ENCODE data around the gene LHFPL6.

LHFPL6 gene

DNA sequence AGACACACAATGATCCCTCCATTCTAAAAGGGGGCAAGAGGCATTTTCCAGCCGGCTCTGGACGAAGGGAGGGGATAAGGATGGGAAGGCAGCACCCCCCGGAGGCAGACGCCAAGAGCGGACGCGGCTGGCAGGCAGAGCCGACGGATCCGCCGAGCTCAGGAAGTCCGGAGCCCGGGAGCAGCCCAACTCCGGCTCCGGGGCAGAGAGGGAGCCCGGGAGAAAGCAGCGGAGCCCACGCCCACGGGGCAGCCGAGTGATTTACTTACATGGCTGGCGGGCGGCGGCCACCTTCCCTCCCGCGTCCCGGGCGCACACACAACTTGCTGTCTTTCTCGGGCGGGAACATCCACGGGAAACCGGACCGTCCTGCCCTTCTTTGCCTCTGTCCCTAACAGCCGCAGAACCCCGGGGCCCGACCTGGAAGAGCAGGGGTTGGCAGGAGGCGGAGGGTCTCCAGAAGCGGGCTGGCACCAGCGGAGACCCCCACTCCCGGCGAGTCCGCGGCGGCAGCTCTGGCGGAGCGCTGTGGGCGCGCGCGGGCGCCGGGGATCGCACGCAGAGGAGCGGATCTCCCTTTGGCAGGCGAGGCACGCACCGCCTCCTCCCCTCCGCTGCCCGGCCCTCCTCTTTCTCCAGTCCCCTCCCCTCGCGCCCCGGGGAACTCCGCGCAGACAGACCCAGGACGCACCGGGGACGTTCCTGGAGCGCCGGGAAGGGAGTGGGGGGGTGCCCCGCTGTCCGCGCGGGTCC, at the start of gene LHFPL6:
LHFPL6 (minus strand) TSS at position 580 of the 753 bp plus-strand sequence.
- peak; percentile 93 for DNase-seq

DNA sequence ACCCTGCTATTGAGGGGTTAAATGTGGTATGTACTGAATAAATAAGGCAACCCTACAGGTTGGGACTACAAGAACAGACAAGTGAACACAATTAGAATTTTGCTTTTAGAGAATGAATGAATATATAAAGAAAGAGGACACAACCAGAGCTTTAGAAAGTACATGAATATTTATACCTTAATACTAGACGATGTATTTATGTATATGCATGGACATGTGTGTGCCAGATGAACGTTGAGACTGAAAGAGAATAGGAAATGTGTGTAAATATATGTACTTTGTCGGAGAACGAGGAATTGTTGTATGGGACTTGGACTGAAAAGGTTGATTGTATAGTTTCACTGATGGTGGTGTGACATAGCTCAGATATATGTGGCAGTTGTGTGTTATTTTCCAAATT, 43.1 kb upstream of the LHFPL6 start:
- DNase-seq, result no peak

DNA sequence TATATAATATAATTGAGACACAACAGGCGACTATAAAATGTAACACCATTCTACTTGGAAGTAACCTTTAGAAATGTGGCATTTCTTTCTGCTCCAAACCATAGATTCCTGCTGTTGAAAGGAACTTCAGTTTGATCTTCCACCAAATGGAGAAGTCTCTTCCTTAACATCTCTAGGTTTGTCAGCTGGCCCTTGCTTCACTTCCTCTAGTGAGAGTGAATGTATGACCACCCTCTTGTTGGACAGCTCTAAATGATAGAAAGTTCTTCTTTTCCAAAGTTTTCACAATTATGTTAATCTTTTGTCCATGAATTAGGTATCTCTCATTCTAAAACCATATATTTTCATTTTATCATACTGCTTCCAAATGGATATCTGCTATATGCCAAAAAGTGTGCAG, 38.7 kb upstream of the LHFPL6 start:
- no peak for DNase-seq

DNA sequence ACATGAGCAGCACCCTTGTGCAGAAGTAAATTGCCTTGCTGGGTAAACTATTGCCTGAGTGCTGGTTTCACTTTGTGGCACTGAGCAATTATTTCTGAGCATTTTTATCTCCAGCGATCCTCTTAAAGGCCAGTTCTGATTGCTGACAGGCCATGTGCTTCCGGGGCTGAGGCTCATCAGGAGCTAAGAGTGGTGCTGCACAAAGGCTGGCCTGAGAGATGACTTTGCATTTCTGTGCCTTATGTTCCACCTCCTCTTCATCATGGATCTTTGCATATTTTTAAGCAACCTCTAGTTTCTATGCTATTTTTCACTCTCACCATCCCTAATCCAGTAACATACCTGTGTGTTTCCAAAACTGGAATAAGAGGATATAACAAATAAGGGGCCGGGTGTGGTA, 34.9 kb upstream of the LHFPL6 start:
- DNase-seq, result no peak

DNA sequence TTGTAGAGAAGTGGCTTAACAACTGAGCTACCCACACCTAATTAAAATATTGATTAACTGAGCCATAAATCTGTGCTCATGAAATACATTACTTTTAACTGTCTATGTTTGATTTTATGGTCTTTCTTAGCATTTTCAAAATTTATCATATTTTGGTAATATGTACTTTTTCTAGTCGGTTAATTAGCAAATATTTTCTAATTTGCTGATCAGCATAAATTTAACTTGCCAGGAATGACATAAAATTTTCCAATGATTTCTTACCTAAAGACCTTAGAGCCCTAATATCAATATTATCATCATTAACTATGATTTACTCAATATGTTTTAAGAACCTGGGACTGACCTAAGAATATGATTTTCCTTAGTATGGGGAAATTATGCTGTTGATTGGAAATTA, 32.6 kb upstream of the LHFPL6 start:
- no peak for DNase-seq

DNA sequence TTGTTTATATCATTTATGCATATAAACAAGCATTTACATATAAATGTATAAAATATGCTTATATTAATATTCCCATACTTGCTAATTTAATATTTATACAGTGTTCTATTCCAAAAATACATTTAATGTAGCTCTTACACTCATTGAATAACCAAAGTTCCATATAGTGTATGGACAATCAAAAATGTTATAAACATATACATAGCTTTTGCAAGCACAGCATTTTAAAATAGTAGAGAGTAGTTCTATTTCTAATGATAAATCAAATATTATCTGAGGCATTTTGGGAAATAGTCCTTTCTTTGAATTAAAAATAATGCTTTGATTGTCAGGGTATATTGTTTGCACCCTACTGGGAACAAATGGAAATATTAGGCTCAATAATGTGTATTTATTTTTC, 30.0 kb upstream of the LHFPL6 start:
- DNase-seq, result no peak

DNA sequence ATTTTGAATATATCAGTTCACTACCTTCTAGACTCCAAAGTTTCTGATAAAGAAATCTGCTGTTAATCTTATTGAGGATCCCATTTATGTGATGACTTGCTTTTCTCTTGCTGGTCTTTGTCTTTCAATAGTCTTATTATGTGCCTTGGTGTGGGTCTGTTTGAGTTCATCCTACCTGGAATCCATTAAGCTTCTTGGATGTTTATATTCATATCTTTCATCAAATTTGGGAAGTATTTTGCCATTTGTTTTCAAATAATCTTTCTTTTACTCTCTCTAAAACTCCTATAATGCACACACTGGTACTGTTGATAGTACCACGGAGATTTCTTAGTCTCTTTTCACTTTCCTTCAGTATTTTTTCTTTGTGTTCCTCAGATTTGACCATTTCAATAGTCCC, 28.3 kb upstream of the LHFPL6 start:
- DNase-seq, result no peak

DNA sequence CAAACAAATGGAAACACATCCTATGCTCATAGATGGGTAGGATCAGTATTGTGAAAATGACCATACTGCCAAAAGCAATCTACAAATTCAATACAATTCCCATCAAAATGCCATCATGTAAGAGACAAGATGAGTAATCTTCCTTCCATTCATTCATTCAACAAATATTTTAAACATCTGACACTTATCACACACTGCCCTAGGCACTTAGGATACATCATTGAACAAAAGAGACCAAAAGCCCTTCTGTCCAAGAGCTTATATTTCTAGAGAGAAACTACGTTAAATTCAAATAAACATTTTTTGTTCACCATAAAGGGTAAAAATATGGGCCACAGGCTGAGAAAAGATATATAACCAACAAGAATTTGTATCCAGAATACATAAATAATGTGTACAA, 20.5 kb upstream of the LHFPL6 start:
- DNase-seq, result no peak

DNA sequence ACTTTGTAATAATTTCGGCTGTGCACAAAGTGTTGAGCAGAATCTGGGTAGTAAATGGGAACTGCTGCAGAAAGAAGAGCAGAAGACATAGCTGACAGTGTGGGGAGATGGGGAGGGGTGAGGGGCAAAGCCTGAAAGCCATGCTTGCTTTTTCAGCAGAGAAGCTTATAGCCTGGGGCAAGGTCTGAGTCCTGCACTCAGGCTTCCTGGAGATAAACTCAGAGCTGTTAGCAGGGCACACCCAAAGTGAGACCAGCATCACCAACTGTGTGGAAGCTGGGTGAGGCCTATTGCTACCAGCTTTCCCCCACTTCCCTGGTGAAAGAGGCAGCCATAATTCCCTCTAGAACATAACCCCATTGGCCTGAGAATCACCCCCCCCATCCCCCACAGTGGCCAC, 15.6 kb upstream of the LHFPL6 start:
- DNase-seq, result peak; percentile 80

DNA sequence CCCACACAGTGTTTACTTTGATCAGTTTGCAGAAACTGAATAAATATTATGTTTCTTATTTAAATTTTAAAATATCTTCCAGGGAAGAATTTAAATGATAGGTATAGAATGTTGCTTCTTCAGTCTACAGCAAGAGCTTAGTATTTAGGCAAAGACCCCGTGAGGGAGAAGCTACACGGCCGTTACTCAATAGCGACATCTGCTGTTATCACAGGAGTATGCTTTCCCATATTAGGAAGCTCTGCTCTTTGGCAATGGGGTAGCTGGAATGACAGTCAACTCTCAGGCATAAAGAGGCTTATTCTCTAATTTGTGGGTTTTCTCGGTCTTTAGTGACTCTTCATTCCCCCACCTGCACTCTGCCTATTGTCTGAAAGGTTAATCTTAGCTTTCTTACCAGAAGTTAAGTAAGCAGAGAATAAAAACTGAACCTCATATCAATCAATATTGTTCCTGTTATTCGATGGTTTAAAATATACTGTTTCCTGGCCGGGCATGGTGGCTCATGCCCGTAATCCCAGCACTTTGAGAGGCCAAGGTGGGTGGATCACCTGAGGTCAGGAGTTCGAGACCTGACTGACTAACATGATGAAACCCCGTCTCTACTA, 13.2 kb upstream of the LHFPL6 start:
- DNase-seq, result peak; percentile 70

DNA sequence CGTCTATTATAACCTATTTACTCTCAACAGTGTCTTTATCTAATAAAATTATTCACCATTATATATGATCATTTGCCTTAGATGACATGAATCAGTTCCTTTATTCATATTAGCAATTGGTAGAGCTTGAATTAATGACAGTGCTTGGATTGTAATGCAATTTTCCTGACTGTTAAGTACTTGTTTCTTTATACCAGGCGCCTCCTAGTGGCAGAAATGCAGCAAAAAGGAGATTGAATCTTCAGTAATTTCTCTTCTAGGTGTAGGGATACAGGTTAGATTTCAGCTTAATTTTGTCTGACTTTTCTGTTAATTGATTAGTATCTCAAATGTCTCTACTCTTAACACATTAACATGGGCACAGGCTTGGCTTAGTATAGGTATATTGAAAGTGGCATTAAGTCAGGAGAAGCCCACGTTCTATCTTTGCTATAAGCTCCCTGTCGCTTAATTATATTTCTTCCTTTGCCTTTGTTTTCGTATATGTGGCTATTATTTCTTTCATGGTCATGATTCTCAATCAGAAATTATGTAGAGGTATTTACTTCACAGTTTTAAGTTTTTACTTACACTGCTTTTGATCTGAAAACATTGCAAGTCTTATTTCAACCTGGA, 9.1 kb upstream of the LHFPL6 start:
- peak; percentile 72 for DNase-seq

DNA sequence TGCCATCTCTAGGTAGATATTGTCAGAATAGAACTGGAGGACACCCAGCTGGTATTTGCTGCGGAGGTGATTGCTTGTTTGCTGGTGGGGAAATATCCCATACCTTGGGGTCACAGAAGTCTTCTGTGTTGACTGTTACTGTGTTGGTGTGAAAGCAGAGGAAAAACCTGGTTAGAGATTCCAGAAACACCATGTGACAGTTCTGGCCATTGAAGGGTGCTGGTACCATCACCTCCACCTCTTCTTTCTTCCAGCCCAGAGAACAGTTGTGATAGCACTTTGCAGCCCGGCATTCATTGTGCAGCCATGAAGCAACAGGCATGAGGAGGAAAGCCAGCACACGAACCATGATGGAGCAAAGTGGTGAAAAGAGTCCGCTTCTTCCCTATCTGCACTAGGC, 4.9 kb upstream of the LHFPL6 start:
- no peak for DNase-seq

DNA sequence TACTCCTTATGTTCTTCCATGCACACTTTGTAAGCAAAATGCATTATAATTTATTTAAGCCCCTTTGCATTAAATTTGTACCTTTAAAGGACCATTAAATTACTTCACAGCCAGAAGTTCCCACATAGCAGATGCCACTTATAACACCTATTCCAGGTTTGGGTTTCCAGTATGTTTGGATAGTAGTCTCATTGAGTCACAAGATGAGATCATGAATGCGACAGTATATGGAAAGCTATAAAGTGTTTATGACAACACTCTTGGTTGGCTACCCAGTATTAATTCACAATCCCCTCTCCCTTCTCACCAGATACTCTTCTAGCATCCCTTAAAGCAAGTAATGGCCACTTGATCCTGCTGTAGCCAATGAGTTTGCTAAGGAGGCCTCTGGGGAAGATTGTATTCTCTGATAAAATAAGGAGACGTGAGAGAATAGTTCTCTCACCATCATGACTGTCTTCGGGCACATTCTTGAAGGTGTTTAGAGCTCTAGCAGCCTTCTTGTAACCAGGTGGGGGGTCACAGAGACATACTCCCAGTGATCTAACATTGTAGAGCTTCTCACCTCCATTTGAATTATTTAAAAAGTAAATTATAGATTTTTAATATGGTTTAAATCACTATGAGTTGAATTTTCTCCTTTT, 2.8 kb upstream of the LHFPL6 start:
- DNase-seq, result no peak

DNA sequence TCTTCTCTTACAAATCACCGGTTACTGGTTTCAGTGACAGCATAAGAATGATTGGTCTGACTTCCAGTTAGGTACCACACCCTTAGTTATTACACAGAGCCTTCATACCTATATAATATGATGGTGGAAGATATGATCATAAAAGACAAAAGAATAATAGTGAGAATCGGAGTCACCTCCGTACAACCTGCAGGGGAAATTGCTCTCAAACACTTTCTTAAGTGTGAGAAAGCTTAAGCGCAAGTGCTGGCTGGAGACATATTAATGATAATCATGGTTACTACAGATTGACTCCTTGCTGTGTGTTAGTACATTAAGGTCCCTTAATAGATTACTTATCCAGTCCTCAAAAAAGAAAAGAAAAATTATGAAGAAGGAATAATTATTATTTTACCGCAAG, 1.8 kb upstream of the LHFPL6 start:
- no peak for DNase-seq

DNA sequence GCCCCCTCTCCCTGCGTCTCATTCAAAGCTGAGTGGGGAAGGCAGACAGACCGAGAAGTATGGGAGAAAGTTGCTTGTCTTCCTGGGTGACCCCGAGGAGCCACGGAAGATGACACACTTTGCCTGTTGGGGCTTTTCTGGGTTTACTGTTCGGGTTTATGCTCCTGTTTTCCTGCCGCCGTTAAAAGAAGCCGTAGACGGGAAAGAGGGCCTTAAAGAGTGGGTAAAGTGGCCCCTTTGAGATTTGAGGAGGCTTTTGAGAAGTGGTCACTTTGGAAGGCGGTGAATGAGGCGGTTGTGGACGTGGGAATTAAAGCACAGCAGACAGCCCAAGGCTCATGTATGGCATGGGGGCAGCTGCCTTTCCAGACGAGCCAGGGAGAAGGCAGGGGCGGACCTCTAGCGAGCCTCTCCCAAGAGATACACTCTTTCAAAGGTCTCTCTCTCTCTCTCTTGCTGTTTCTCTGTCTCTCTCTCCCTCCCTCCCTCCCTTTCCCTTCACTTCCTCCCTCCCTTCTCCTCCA, 493 bp upstream of the LHFPL6 start:
- DNase-seq, result peak; percentile 88

DNA sequence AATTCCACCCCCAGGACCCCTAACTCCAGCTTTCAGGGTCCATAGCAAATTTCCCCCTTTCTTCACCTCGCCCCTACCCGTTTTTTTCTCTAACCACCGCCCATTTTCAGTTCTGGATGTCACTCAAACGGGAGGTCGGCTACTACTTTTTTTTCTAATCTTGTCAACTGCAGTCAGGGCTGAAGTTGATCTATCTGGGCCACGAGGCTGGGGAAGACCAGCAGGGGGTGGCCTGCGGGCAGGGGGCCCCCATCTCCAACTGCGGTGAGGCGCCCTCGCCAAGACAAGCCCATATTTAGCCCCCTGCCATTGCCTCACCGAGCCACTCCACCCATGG, 748 bp downstream of the LHFPL6 start:
- no peak for DNase-seq

DNA sequence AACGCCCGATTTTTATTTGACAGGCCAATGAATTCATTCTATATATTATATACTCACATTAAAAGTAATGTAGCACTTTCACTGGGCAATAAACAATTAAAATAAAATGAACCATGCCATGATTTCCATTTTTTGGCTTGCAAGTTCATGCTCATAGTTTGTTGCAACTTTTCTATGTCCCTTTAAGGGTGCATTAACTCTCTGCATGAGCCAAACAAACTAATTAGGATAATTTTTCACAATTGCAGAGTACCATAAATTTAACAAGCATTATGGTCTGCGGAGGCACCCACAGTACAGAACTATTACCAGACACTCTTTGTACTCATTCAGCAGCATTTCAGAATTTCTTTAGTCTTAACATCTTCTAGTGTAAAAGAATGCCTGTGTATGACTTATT, 1.4 kb downstream of the LHFPL6 start:
- no peak for DNase-seq

DNA sequence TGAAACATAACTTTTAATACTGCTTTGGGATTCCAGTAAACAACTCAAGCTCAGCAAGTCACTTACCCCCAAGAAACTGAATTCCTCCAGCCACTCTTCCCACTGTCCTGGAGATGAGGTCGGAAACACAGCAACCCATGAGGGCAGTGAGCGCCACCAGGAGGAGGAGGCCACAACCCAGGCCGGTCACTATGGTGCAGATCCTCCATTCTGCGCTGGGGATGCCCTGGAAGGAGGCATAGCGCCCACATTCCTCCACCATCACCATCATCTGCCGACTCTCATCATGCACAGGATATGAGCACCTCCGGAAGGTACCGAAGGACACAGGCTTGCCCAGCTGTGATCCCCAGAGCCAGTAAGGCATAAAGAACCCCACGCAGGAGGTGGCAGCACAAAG, 2.2 kb downstream of the LHFPL6 start:
- DNase-seq, result peak; percentile 86

DNA sequence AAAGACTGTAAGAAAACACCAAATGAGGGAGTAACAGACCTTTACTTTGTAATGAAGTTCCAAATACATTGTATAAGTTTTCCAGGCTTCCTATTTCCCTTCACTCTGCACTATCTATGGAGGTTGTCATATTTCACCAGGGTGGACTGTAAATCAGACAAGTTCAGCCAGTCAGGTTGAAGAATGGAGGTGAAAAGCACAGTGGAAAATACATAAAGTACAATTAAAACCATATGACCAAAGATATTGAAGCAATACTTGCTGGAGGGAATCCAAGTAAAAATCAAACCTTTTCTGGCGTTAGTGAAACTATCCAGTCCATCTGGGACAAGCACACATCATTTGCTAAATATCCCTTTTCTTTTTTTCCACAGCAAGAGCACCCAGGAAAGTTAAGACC, 3.2 kb downstream of the LHFPL6 start:
- DNase-seq, result no peak

DNA sequence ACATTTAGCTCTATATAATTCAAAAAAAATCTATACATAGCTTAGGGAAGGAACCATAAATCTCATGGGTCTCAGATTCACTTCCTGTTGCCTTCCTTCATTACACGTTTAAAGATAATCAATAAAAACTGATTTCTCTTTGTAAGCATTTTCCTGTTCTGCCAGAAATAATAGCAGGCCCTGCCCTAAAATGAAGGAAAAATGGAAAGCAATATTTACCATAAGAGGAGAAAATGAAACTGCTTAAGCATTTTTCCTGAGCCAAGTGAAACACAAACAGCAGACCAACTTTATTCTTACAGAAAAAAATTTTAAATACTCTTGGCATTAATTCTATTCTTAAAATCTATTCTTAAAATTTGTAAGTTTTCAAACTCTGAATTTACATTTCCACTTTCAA, 4.0 kb downstream of the LHFPL6 start:
- no peak for DNase-seq

DNA sequence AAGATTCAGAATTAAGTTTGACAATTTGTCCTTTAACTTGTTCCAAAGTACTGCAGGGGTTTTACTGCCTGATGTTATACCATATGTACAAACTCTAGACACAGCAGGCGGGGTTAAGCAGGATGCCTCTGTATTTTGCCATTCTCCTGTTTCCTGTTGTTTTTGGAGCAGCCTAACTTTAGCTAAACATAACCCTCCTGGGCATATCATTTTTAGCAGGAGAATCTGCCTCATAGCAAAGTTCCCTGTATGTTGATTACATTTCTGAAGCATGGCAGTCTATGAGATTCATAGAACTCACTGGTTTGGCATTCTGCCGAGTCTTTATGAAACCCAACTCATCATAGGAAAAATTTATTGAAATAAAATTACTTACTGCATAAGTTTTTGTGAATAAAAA, 5.2 kb downstream of the LHFPL6 start:
- DNase-seq, result no peak

DNA sequence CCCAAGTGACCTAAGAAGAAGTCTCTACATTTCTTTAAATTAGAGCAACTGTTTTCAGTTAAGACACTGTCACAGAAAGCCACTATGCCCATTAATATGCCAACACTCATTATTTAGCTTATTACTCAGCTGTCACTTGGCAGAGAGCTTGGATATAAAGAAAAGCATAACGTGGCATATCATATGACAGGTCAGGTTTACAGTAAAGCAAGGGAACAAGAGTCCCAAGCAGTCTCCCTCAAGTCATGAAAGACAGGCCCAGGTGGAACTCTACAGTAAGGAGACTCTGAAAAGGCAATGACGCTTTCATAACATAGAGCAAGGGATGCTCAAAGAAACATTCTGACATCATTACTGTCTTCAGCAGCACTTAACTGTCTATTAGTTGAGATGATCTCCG, 6.3 kb downstream of the LHFPL6 start:
- DNase-seq, result no peak

DNA sequence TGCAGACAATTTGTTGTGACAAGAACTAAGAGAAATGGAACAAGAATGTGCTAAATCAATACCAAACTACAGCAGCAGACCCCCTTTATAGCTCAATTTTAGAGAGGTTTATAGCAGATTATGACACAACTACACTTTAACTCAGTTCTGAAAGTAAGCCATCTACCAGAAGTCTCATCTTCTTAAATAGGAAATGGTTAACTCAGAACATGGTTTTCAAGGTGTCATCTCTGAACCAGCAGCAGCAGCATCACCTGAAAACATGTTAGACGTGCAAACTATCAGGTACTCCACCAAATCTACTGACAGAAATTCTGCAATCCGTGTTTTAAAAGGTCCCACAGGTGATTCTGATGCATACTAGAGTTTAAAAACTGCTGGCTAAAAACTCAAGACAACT, 6.8 kb downstream of the LHFPL6 start:
- DNase-seq, result no peak

DNA sequence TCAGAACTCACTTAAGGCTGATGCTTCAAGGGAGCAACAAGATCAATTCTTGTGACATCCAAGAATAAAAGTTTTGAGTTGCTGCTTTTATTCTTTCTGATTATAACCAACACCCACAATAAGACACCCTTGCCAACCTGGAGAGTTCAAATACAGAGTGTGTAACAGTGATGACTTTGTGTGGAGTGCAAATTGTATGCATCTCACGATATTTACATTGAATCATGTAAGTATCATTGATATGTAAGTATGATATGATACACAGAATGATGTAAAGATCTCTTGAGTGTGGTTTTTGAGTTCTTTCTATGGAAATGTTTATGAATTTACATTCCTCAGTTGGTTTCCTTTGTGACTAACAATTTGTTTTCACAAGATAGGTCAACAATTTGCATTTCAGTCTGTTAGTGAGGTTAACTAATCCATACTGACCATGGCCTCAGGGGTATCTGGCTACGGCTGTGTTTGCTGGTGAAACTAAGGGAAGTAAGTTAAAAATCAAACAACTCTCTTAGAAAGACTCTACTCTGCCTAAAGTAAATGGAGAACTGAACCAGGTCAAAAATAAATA, 12.4 kb downstream of the LHFPL6 start:
- DNase-seq, result no peak
